ENCODE results near the gene S100A12. TPM values are rescaled to one million over a fixed set of nuclear protein-coding genes. Genes with fewer than 3 reads are reported as not detected.

Gene S100A12
- total and polyA plus RNA-seq, 7 donors: 0.40 to 3.5 (median 1.7) TPM

DNA sequence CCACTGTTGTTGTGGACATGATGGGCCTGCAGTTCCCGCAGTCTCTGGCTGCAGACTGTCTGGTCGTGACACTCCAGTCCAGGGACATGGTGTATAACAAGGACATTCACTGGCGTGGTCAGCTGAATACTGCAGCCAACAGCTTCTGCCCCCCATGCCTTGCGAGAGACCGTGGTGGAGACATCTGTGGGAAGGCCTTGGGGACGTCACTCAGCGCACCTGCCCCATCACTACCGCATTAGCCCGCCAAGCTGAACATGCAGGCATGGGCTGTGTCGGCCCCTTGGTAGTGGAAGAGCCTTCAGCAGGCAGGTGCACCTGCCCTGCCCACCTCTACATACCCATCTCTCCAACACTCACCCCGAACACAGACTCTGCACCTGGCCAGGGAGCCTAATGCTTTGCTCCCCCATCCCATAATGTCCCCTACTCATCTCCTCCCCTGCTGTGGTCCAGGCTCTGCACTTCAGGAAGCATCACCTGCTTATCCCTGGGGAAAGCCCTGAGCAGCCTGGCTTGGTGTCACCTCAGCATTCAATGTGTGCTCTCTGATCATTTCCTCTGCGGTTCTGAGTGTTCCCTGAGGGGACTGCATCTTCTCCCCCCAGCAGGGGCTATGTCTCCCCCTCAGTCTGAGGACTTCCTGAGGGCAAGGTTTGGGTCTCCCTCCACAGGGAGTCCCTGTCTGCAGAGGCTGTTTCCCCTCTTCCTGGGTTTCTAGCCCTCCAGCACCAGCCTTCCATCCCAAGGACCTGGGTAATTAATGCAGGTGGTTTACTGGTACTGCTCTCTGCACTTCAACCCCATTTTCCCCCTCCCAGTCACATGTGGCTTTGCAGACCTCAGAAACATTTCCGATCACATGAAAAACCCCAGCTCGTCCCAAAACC, 30.0 kb downstream of the S100A12 start:
- Histone ChIP-seq H3K4me1 (no peaks in the 10 kb centered on the region), H3K36me3 (ENCODE audit: insufficient read depth in 1 of 2, low read depth in 1 of 2) (no peaks in the 10 kb centered on the region), H3K9me3 (no peaks in the 10 kb centered on the region), H3K27me3 (ENCODE audit: insufficient read depth in 3 of 3, low read length in 2 of 3) (peaks cover 0 to 42% (median 3%) of the 10 kb centered on the region in 3 donors), H3K27ac (no peak overlapping the region), H3K4me3 (no peak overlapping the region)
- 70 to 72% (median 72%) methylated on average over 14 of the region's 14 CpGs for WGBS, 3 donors
- ATAC-seq: no peak
- TF ChIP-seq, protein P1, sequence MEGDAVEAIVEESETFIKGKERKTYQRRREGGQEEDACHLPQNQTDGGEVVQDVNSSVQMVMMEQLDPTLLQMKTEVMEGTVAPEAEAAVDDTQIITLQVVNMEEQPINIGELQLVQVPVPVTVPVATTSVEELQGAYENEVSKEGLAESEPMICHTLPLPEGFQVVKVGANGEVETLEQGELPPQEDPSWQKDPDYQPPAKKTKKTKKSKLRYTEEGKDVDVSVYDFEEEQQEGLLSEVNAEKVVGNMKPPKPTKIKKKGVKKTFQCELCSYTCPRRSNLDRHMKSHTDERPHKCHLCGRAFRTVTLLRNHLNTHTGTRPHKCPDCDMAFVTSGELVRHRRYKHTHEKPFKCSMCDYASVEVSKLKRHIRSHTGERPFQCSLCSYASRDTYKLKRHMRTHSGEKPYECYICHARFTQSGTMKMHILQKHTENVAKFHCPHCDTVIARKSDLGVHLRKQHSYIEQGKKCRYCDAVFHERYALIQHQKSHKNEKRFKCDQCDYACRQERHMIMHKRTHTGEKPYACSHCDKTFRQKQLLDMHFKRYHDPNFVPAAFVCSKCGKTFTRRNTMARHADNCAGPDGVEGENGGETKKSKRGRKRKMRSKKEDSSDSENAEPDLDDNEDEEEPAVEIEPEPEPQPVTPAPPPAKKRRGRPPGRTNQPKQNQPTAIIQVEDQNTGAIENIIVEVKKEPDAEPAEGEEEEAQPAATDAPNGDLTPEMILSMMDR (IDR thresholded peaks at IDR 0.05): no peak
- no peak for DNase-seq
- intact Hi-C loops (cut with DNase I): no loop called here

DNA sequence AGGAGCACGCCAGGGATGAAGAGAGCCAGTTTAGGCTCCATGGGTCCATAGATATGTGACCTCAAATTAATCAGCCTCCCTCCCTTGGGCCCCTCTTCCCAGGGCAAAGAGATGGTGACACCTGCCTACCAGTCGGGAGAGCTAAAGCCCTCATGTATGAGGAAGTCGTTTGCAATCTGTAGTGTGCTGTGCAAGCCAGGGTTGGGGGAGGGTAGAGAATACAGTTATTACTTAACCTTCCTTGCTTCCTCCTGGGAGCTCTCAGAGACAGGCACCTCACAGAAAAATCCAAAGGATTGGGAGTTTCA, 30.7 kb downstream of the S100A12 start:
- WGBS, 3 donors: 36 to 38% (median 37%) methylated on average over 3 of the region's 3 CpGs
- no peak overlapping the region for H3K27ac ChIP-seq
- DNase-seq (no peak), ATAC-seq (no peak)
- no peaks in the 10 kb centered on the region for H3K9me3 ChIP-seq
- H3K4me3 ChIP-seq: no peak overlapping the region
- H3K36me3 ChIP-seq (ENCODE audit: insufficient read depth in 1 of 2, low read depth in 1 of 2): no peaks in the 10 kb centered on the region
- H3K27me3 ChIP-seq (ENCODE audit: insufficient read depth in 3 of 3, low read length in 2 of 3): peaks cover 0 to 44% (median 3%) of the 10 kb centered on the region in 3 donors
- intact Hi-C loops (cut with DNase I): no loop called here
- no peaks in the 10 kb centered on the region for H3K4me1 ChIP-seq
- TF ChIP-seq, protein P1 (IDR thresholded peaks at IDR 0.05): no peak

- TF ChIP-seq, protein P1 (IDR thresholded peaks at IDR 0.05): no peak
- Histone ChIP-seq H3K27me3 (ENCODE audit: insufficient read depth in 3 of 3, low read length in 2 of 3) (peaks cover 0 to 43% (median 3%) of the 10 kb centered on the region in 3 donors), H3K9me3 (no peaks in the 10 kb centered on the region), H3K4me3 (no peak overlapping the region), H3K36me3 (ENCODE audit: insufficient read depth in 1 of 2, low read depth in 1 of 2) (no peaks in the 10 kb centered on the region), H3K27ac (no peak overlapping the region), H3K4me1 (no peaks in the 10 kb centered on the region)
- intact Hi-C loops (cut with DNase I): no loop called here
- 48 to 54% (median 50%) methylated on average over 9 of the region's 9 CpGs for WGBS, 3 donors
- DNase-seq (no peak), ATAC-seq (no peak)
Measured at GRCh38 chr1:153343811-153344717, 31.4 kb downstream of the S100A12 start.

- no peaks in the 10 kb centered on the region for H3K36me3 ChIP-seq (ENCODE audit: insufficient read depth in 1 of 2, low read depth in 1 of 2)
Measured at GRCh38 chr1:153343040-153343681, 32.3 kb downstream of the S100A12 start.

More at GRCh38 chr1:153343040-153343681, 32.3 kb downstream of the S100A12 start:
- ATAC-seq: no peak
- no peak for DNase-seq
- Histone ChIP-seq H3K27me3 (ENCODE audit: insufficient read depth in 3 of 3, low read length in 2 of 3) (peaks cover 0 to 40% (median 0%) of the 10 kb centered on the region in 3 donors), H3K9me3 (no peaks in the 10 kb centered on the region), H3K4me3 (no peak overlapping the region), H3K4me1 (no peaks in the 10 kb centered on the region), H3K27ac (no peak overlapping the region)
- intact Hi-C loops (cut with DNase I): no loop called here
- 37 to 51% (median 42%) methylated on average over 5 of the region's 5 CpGs for WGBS, 3 donors
- TF ChIP-seq, protein P1 (IDR thresholded peaks at IDR 0.05): no peak

Measured in psoas muscle (tissue), 8 donors.